ENCODE results near the gene TRPV4.

Gene TRPV4

DNA sequence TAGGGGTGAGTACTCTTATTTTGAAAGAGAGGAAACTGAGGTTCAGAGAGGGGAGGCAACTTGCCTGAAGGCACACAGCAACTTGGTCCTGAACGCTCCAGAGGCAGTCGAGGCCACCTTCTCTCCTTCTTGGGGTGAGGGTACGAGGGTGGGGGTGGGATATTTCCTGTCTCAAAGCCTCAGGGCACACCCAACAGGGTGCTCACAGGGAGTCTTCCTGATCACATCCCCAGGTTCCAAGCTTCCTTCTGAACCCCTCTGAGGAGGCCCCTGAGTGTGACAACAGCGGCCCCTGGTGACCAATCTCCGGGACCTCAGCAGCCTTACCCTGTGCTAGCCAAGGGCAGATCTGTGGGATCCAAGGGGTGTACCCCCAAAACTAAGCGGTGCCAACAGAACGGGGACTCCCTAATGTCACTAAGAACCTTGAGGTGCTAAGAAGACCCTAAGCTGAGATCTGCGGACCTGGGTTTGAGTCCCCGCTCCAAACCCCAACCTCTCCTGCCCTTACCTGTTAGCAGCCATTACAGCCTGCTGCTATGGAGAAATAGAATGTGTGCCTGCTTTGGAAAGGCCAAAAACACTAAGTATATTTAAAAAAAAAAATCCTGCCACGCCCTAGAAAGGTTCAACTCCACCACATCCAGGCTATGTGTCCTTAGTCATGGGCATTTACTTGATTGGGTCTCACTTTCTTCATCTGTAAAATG lies 57.9 kb downstream of the TRPV4 start:
- DNase-seq, result no peak

DNA sequence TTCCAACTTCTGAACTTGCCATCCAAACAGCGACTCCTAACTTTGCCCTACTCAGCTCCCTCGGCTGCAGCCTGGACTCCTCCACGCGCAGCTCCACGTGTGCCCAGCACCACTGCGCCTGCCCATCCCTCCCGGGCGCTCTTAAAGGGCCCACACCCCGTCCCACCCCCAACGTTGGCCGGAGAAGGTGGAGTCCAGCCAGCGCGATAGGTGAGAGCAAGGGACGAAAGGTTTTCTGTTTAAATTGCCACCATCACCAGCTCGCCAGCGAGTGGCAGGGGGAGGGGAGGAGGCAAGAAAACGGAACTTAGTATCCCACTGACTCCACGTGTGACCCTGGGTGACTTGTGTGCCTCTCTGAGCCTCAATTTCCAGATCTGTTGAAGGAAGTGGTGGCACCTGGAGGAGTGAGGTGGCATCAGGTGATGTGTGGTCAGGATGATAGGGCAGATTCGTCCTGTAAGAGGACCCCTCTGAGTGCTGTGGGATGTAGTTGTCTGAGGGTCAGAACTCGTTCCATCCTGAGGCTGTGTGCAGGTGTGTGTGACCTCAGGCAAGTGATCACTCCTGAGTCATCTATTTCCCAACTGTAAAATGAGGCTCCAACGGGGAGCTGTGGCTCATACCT lies 59.7 kb downstream of the TRPV4 start:
- DNase-seq, result no peak

DNA sequence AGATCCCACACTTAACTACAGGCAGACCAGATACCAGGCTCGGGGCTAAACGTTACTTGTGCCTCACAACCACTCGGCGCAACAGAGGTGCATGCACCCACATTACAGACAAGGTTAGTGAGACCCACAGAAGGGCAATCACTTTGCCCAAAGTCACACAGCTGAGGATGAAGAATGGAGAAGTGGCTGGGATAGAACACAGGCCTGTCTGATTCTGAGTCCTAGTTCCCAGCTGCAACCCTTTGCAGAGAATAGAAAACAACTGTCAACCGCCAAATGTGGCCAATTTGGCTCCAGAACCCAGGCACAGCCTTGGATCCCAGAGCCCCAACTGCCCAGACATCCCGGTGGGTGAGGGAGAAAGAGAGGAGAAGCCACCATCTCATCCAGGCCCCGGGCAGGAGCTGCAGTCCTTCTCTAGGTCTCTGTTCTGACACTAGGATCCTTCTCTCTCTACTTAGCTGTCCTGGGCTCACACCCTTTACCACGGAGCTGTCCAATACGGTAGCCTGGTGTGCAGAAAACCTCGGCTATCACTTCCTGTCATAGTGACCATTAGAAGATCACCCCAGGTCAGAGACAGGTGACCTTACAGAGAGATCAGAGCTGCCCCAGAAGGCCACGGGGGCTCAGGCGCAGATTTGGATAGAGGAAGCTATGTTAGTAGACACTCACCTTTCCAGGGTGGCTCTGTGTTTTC lies 60.4 kb downstream of the TRPV4 start:
- DNase-seq, result no peak

DNA sequence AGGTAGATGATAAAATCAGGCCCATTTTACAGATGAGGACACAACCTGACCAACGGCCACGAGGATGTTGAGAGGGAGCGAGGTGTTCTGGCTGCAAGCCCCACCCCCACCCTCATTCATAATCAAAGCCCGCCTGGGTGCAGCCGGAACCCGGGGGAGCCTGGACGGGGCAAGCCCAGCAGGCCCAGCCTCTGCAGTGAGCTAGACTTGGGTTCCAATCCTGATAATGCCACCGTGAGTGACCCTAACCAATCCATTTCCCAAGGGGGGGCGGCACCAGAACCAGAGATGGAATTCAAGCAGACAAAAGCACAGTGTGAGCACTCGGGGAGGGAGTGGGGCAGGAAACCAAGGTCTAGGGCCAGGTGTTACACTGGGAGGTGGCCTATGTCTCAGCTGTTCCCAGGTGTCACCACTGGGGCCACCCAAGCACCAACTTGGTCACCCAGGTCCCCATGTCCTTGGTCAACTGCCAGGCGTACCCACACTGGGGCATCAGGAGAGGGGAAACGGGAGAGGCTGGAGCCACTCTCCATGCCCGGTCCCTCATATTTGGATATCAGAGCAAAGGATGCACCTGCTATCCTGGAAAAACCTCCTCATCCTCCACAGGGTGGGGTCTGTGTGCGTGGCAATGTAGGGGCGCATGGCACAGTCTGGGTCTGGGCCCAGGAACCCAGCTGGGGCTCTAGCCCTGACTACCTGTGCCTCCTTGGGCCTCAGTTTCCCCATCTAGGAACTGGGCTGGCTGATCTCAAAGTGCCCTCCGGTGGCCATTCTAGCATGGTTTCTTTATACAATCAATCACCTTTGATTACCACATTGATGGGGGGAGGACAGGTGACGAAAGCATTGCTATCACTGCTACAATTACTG lies 61.2 kb downstream of the TRPV4 start:
- no peak for DNase-seq

DNA sequence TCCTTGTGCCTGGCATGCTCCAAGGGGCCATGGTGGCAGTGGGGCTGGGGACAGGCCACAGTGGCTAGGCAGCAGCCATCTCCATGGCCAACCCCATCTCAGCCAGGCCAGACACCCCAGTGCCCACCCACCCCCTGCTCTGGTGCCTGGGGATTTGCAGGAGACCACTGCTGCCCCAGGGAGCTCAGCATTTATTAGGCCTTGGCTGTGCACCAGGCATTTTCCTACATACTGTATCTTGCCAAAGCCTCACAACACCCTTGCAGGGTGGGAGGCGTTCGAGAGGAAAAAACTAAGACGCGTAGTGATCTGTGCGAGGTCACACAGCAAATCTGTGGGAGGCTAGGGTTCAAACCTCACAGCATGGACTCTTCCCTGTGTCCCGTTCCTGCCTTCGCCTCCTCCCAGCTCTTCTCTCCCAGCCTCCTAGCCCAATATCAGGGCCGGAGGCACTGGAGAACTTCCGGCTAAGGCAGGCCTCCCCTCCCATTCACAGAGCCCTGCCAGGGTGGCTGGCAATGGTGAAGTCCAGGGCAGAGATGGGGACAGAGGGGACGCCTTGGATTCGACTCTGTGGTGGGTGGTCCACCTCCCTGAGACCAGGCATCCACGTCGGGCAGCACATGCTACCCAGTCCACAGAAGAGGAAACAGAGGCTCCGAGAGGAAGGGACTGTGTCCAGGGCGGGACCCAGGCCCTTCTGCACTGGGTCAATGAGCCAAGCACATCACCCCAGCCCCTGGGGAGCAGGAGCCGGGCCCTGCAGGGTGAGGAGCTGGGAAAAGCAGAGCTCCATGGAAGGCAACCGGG lies 62.1 kb downstream of the TRPV4 start:
- DNase-seq, result no peak

DNA sequence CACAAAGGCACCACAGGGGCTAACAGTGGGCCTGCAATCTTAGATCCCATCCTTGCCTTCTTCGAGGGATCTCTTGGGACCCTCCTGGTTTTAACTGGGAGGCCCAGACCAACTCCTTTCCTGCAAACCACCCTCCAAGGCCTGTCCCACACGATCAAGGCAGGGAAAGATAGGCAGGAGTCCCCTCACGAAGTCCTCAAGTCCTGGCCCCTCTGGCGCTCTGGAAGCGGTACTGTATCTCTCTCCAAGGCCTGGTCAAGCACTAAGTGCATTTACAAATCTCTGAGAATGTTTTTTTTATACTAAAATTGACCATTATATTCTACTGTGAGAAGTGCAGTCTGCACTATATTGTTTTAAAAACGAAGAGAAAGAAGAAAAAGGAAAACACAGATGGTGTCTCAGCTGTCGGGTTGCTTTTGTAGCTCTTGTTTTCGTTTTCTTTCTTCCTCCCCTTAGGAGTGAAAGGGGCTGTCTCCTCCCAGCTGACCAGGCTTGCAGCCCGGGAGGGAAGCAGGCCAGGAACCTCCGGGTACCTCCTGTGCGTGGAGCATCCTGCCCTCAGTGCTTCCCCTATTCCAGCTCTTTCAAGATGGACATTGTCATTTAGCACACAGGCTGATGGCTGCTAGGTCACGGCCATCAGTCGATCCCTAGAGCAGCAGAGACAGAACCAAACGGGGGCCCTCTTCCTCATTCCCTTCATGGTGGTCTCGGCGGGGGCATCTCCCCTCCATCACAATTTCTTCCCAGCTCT lies 62.9 kb downstream of the TRPV4 start:
- no peak for DNase-seq

DNA sequence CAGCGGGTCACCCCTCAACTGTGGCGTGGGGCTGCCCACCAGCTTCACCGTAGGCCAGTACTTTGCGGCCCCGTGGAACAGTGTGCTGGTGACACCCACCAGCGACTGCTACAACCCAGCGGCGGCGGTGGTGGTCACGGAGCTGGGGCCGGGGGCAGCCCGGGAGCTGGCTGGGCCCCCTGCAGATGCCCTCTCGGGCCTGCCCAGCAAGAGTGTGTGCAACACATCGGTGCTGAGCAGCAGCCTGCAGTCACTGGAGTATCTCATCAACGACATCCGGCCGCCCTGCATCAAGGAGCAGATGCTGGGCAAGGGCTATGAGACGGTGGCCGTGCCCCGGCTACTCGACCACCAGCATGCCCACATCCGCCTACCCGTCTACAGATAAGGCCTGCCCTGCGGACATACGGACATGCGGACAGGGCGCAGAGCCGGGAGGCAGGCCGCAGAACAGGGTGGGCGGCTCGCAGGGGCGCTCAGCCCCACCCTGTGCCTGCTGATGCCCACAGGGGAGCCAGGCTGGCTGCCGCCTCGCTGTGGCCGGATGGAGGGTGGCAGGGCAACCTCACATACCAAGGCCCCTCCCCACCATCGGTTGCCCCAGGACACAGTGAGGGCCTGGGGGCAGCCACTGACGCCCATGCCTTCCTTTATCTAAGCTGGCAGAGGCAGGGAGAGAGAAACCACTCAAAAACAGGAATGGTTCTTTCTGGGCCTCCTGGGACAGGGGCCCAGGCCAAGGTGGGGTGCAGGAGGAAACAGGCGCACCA lies 64.1 kb downstream of the TRPV4 start:
- DNase-seq, result no peak

DNA sequence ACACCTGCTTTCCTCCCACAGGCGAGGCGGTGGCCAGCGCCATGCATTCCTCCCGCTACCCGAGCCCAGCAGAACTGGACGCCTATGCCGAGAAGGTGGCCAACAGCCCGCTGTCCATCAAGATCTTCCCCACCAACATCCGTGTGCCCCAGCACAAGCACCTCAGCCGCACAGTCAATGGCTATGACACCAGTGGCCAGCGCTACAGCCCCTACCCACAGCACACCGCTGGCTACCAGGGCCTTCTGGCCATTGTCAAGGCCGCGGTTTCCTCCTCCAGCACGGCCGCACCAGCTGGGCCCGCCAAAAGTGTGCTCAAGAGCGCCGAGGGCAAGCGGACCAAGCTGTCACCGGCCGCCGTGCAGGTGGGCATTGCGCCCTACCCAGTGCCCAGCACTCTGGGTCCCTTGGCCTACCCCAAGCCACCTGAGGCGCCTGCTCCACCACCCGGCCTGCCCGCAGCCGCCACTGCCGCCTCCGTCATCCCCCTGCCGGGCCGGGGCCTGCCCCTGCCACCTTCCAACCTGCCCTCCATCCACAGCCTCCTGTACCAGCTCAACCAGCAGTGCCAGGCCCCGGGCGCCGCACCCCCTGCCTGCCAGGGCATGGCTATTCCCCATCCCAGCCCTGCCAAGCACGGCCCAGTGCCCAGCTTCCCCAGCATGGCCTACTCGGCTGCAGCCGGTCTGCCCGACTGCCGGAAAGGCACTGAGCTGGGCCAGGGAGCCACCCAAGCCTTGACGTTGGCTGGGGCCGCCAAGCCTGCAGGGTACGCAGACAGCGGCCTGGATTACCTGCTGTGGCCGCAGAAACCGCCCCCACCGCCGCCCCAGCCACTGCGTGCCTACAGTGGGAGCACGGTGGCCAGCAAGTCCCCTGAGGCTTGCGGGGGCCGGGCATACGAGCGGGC lies 65.0 kb downstream of the TRPV4 start:
- DNase-seq, result no peak

DNA sequence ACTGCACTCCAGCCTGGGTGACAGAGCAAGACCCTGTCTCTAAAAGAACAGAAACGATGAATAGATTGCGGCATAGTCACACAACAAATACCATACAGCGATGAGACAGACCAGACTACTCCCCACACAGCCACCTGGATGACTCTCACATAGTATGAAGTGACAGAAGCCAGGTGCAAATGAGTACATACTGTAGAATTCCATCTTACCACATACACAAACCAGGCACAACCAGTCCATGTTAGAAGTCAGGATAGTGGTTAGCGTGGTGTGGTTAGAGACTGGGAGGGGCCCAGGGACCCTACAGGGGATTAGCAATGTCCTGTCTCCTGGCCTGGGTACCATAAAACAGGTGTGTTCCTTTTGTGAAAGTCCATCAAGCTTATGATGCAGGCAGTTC lies 65.7 kb downstream of the TRPV4 start:
- DNase-seq, result no peak

DNA sequence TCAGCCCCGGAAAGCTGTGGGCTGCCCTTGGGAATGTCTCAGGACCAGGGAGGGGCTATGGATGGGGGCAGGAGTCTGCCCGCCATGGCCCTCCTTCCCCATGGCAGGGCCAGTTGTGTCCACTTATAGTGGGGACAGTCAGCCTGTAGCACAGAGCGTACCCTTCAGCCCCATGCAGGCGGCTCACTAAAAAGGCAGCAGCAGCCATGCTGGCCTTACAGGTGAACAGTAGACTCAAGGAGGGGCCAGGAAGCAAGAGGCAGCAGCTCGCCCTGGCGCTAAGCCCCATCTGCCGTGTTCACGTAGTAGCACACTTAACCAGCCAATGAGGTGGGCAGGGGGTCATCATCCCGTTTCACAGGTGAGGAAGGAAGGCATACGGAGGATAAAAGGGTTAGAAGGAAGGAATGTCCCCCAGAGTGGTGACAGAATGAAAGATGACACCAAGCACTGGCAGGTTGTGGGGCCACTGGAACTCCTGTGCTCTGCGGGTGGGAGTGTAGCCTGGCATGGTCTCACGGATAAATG lies 66.9 kb downstream of the TRPV4 start:
- no peak for DNase-seq

DNA sequence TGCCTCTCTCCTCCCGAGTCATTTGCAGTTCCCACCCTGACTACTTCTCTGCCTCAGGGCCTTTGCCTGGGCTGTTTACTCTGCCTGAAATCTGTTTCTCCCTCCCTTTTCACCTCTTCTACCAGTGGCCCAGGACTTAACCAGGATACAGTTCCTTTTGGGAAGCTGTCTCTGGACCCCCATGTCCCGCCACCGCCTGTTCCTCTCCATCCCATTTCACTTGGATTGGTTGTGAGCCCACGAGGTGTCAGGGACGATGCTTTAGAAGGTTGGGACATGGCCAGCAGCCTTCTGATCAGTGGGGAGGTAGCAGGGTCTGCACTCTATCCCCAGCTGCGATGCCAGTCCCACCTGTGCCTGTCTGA lies 67.8 kb downstream of the TRPV4 start:
- no peak for DNase-seq

DNA sequence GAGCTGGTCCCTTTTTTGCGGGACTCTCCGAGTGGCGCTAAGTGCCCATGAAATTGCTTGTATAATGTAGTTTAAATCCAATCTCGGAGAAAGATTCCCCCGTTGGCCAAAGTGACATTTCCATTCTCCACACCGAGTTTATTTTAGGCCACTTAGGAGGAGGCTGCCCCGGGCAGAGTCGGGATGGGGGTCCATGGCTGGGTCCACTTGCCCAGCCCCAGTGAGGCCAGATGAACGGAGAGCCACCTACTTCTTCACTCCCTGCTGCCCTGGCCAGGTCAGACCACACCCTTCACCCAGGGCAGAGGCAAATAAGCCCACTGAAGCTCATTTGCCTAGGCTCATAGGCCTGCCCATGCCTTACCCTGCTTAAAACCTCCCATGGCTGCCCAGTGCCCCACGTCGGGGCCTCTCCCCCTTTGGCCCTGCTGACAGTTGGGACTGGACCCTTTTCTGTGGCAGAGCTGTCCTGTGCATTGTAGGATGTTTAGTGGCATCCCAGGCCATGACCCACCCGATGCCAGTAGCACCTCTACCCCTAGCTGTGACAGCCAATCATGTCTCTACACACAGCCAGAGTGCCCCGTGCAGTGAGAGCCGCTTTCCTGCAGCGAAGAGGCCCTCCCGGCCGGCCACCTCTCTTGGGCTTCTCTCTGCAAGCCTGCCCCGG lies 68.3 kb downstream of the TRPV4 start:
- no peak for DNase-seq

DNA sequence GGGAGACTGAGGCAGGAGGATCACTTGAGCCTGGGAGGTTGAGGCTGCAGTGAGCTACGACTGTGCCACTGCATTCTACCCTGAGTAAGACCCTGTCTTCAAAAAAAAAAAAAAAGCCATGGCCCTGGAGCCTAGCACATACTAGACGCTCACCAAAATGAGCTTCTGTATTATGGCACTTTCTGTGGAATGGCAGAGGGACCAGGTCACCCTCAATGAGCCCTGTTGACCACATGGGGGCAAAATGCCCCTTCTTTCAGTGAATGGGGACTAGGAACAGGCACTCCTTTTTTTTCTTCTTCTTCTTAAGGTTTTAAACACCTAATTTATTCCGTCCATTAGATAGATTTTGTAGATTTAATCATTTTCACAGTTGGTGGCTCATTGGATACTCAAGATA lies 69.1 kb downstream of the TRPV4 start:
- no peak for DNase-seq

DNA sequence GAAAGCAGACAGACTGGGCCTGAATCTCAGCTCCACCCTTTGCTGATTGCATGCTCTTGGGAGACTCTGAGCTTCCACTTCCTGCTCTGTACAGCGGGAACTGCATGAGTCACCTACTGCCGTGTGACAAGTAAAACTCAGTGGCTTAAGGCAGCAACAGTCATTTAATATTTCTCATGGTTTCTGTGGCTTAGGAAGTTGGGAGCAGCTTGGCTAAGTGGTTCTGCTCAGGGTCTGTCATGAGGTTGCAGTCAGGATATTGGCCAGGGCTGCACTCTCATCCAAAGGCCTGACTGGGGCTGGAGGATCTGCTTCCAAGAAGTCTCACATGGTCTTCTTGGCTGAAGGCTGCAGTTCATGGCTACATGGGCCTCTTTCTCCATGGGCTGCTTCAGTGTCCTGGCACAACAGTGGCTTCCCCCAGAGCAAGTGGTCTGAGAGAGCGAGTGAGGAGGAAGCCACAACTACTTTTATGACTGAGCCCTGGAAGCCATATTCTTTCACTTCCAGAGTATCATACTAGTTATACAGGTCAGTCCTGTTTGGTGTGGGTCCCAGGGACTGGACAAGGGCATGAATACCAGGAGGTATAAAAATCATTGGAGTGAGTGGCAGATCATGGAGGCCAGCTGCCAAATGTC lies 69.9 kb downstream of the TRPV4 start:
- DNase-seq, result no peak

DNA sequence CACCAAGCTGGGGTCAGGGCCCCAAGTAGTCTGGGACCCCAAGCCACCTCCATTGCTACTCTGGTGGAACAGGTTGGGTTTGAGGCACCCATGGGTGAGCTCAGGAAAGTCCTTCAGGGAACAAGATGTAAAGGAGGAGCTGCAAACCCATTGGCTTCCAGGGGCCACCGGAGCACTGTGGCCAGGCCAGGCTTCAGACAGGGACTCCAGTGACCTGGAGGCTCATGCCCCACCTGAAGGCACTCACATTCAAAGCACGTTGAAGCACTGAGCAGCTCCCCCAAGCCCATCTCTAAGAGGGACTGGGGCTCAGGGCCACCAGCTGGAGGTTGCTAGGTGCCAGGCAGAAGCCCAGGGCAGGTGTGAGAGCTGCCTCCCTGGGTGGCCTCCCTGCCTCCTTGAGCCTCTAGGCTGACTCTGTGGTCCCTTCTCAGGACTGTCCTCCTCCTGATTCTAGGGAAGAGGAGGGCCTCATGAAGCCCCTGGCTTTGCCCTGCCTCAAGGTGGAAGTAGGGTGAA lies 70.5 kb downstream of the TRPV4 start:
- no peak for DNase-seq

DNA sequence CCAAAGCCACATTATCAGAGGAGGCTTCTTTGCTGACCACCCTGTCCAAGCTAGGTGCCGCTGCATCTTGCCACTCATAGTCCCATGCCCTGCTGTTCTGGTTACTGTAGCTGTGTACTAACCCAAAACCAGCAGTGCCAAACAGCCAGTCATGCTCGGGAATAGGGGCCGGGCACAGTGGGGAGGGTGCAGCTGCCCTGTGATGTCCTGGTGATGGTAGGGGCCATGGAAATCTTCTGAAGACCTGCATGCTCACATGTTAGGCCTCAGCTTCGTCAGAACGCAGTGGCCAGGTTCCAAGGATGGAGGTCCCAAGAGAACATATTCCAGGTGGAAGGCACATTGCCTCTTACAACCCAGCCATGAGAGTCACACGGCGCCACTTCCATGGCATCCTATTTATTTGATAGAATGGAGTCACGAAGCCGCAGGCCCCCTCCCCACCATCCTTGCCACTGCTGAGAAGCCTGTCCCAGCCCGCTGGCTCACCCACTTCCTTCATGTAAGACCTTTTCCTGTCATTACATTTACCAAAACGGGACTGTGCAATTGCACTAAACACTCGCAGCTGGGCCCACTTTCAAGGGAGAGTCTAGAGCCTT lies 71.0 kb downstream of the TRPV4 start:
- no peak for DNase-seq

All from NCI-H446 treated with DMSO at 0.1 percent for 48 hours (cell line).